Activated CD8-positive, alpha-beta memory T cell treated with anti-CD3 and anti-CD28 coated beads, Interleukin-2, amount 50 U/mL, for 1 hour (primary cell): ENCODE results near the gene PRDM16.

ENCODE experiments used
- DNase-seq: peaks from one replicate; pipeline ENCODE4 v3.0.0-alpha.2; 2020; ENCODE audit errors: extremely low read depth

The PRDM16 gene

GRCh38 chr1:3393024-3393986, 324.3 kb downstream of the PRDM16 start:
- no peak for DNase-seq

GRCh38 chr1:3393987-3394920, 325.3 kb downstream of the PRDM16 start:
- DNase-seq: no peak

- DNase-seq: no peak
Observed at GRCh38 chr1:3396411-3396810, 327.4 kb downstream of the PRDM16 start.

GRCh38 chr1:3397311-3397710, 328.3 kb downstream of the PRDM16 start:
- DNase-seq: no peak

GRCh38 chr1:3398396-3399140, 329.6 kb downstream of the PRDM16 start:
- no peak for DNase-seq

- DNase-seq: no peak
Observed at GRCh38 chr1:3399732-3400131, 330.7 kb downstream of the PRDM16 start.

- DNase-seq: no peak
Observed at GRCh38 chr1:3401585-3402257, 332.7 kb downstream of the PRDM16 start.

- no peak for DNase-seq
Observed at GRCh38 chr1:3402258-3403010, 333.4 kb downstream of the PRDM16 start.

GRCh38 chr1:3403011-3403345, 334.0 kb downstream of the PRDM16 start:
- no peak for DNase-seq

- no peak for DNase-seq
Observed at GRCh38 chr1:3403388-3404231, 334.6 kb downstream of the PRDM16 start.

- DNase-seq: no peak
Observed at GRCh38 chr1:3404301-3404700, 335.3 kb downstream of the PRDM16 start.

- no peak for DNase-seq
Observed at GRCh38 chr1:3404801-3405200, 335.8 kb downstream of the PRDM16 start.

GRCh38 chr1:3405491-3405890, 336.5 kb downstream of the PRDM16 start:
- DNase-seq: no peak

- no peak for DNase-seq
Observed at GRCh38 chr1:3405974-3406867, 337.2 kb downstream of the PRDM16 start.

- no peak for DNase-seq
Observed at GRCh38 chr1:3407021-3407420, 338.0 kb downstream of the PRDM16 start.

GRCh38 chr1:3408751-3409266, 339.8 kb downstream of the PRDM16 start:
- no peak for DNase-seq

- DNase-seq: no peak
Observed at GRCh38 chr1:3409366-3410141, 340.6 kb downstream of the PRDM16 start.
